Transverse colon (tissue), 4 donors: ENCODE measurements around the gene ABCG2. TPM values are rescaled to one million over a fixed set of nuclear protein-coding genes. Genes with fewer than 3 reads are reported as not detected.
A peak's percentile ranks its signal among the peaks of the same experiment; 100 is the strongest.
"Not testable (repeated sequence)": the region's sequence is repeated elsewhere in the genome, so short reads cannot be mapped to it uniquely, and the experiment has no call there.

ENCODE experiments used
- DNase-seq: peaks from one replicate; pipeline ENCODE4 v3.0.0-alpha.2; 2019
- H3K27ac ChIP-seq, 4 donors: fragments of 200-600 bp; sonication (generic); 2 replicates each; pipeline ENCODE4 v1.5.1; 2016 to 2018; ENCODE audit warnings: inconsistent platforms in 4 of 4
- H3K27me3 ChIP-seq: fragments of 200-600 bp; sonication (generic); 2 replicates; pipeline ENCODE4 v1.5.1; 2017; ENCODE audit warnings: inconsistent platforms
- H3K36me3 ChIP-seq, 4 donors: fragments of 200-600 bp; sonication (generic); 2 replicates each; pipeline ENCODE4 v1.5.1; 2017 to 2019; ENCODE audit warnings: inconsistent platforms in 4 of 4
- H3K4me1 ChIP-seq, 4 donors: fragments of 200-600 bp; sonication (generic); 2 replicates each; pipeline ENCODE4 v1.5.1; 2017 to 2020; ENCODE audit warnings: inconsistent platforms in 4 of 4
- H3K4me3 ChIP-seq, 4 donors: fragments of 200-600 bp; sonication (generic); 1 replicate in 1 of 4; 2 replicates in 3 of 4; pipeline versions ENCODE4 v1.5.1 to v1.6.1; 2017 to 2019; ENCODE audit warnings: inconsistent platforms in 4 of 4
- H3K9me3 ChIP-seq, 2 donors: fragments of 200-600 bp; sonication (generic); 2 replicates each; pipeline ENCODE4 v1.5.1; 2017 to 2019; ENCODE audit warnings: inconsistent platforms in 2 of 2
- CTCF ChIP-seq, 5 experiments: fragments of 200-600 bp in 3 of 5; fragments of 450-650 bp in 2 of 5; sonication (generic) in 3 of 5; IDR thresholded peaks; 1 replicate in 2 of 5; 2 replicates in 3 of 5; pipeline ENCODE4 v1.5.1; 2016 to 2017; ENCODE audit warnings: antibody characterized with exemption in 5 of 5, inconsistent platforms in 3 of 5, mild to moderate bottlenecking in 2 of 5, moderate library complexity in 1 of 5
- EP300 ChIP-seq: sonication (generic); formaldehyde crosslinking; IDR thresholded peaks from one replicate; pipeline ENCODE4 v1.6.1; 2017; ENCODE audit warnings: antibody characterized with exemption, low read depth
- POLR2A ChIP-seq: fragments of 450-650 bp; IDR thresholded peaks from one replicate; pipeline ENCODE4 v1.6.1; 2016; ENCODE audit warnings: antibody characterized with exemption, mild to moderate bottlenecking, moderate library complexity
- POLR2AphosphoS5 ChIP-seq, 3 donors: sonication (generic); formaldehyde crosslinking; IDR thresholded peaks; one replicate each; pipeline ENCODE4 v1.6.1; 2016; ENCODE audit warnings: antibody characterized with exemption in 3 of 3
- WGBS, 2 donors: methylation state at CpG; one replicate each; pipeline ENCODE4 v1.1.5; 2018; ENCODE audit warnings: low coverage in 1 of 2; 5-methylcytosine and 5-hydroxymethylcytosine counted together
- in situ Hi-C, 4 donors: fragments of 200-750 bp; cut with MboI; loops; one replicate each; pipeline versions ENCODE4 v1.15.0 to v1.15.1; 2017; ENCODE audit warnings: low sequenced_read_pairs in 3 of 4, low pct_ligation_motif_present in 1 of 4, low pct_unique_long_range_greater_than_20kb in 1 of 4
- intact Hi-C: fragments of 100-400 bp; cut with DNase I; formaldehyde crosslinking; loops from one replicate; pipeline ENCODE4 v1.15.1; 2023; ENCODE audit warnings: low total_unique reads
- total RNA-seq, 4 donors: library from RNA; depleted of rRNA; stranded (reverse); fragments of >200 nt; gene quantifications; one replicate each; pipeline ENCODE4 v1.1.0, GENCODE V29; 2016

The ABCG2 gene
- total RNA-seq, 4 donors from 2014 or later = 5.6 to 36.6 (median 21.4) TPM

DNA sequence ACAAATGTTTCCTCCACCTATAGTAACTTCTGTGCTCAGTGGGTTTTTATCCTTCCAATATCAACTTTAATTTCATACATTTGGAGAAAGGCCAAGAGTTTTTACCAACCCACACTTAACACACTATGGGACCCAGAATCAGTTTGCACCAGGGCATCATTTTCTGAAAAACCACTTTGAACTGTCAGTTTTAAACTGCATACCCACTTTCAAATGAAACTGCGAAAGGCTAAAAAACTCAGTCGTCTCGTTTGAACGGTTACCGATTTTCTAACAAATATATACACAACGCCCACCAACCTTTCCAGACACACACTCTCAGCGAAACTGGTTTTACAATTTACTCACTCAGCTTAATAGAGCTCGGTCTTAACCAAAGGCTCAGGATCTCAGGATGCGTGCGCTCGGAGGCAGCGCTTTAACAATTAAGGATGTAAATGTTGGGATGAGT is 376 bp downstream of the ABCG2 start:
- TF ChIP-seq POLR2A = no peak
- TF ChIP-seq CTCF (IDR thresholded peaks at IDR 0.05) = no peak
- no peak for TF ChIP-seq POLR2AphosphoS5 (IDR thresholded peaks at IDR 0.05)
- H3K4me3 ChIP-seq = peak overlapping the region in 3 of 4 donors; percentile 30 to 65 (median 51)
- H3K4me1 ChIP-seq = peaks cover 0 to 9% (median 4%) of the 10 kb centered on the region in 4 donors
- intact Hi-C loops = no loop called here
- no peak for DNase-seq
- WGBS, 2 donors = 9% methylated on average over 12 of the region's 12 CpGs
- peaks cover 20% of the 10 kb centered on the region for H3K27me3 ChIP-seq
- no peaks in the 10 kb centered on the region for H3K36me3 ChIP-seq
- in situ Hi-C loops = no loop called here
- peak overlapping the region in 1 of 4 donors; percentile 11 for H3K27ac ChIP-seq
- H3K9me3 ChIP-seq = no peaks in the 10 kb centered on the region

- H3K36me3 ChIP-seq, DNase-seq, H3K4me1 ChIP-seq, H3K9me3 ChIP-seq, intact Hi-C loops, H3K27me3 ChIP-seq, in situ Hi-C loops, H3K27ac ChIP-seq, H3K4me3 ChIP-seq: not testable (repeated sequence)
- 91 to 92% methylated on average over 7 to 8 of the region's 8 CpGs for WGBS, 2 donors
These were observed 6.1 kb downstream of the ABCG2 start for GRCh38 chr4:88152331-88152730.

GRCh38 chr4:88148560-88148959 is 9.9 kb downstream of the ABCG2 start:
- WGBS, 2 donors = 45 to 67% methylated on average over 2 of the region's 2 CpGs
- in situ Hi-C loops = no loop called here
- H3K4me1 ChIP-seq = peaks cover 0 to 7% (median 2%) of the 10 kb centered on the region in 4 donors
- no peaks in the 10 kb centered on the region for H3K9me3 ChIP-seq
- no peaks in the 10 kb centered on the region for H3K27me3 ChIP-seq
- intact Hi-C loops = no loop called here
- H3K4me3 ChIP-seq = no peak overlapping the region
- no peaks in the 10 kb centered on the region for H3K36me3 ChIP-seq
- no peak for DNase-seq
- TF ChIP-seq POLR2AphosphoS5 (IDR thresholded peaks at IDR 0.05) (no peak), EP300 (no peak), CTCF (IDR thresholded peaks at IDR 0.05) (no peak), POLR2A (no peak)
- no peak overlapping the region for H3K27ac ChIP-seq

GRCh38 chr4:88147799-88148217 is 10.6 kb downstream of the ABCG2 start:
- Histone ChIP-seq H3K27ac (no peak overlapping the region), H3K27me3 (no peaks in the 10 kb centered on the region), H3K36me3 (no peaks in the 10 kb centered on the region), H3K4me3 (no peak overlapping the region), H3K9me3 (no peaks in the 10 kb centered on the region), H3K4me1 (peaks cover 0 to 7% (median 2%) of the 10 kb centered on the region in 4 donors)
- no peak for DNase-seq
- in situ Hi-C loops (no loop called here), intact Hi-C loops (no loop called here)
- no peak for TF ChIP-seq CTCF (IDR thresholded peaks at IDR 0.05)
- TF ChIP-seq POLR2A = no peak
- no peak for TF ChIP-seq POLR2AphosphoS5 (IDR thresholded peaks at IDR 0.05)
- TF ChIP-seq EP300 = no peak
- WGBS, 2 donors = 51 to 61% methylated on average over 3 to 4 of the region's 4 CpGs

GRCh38 chr4:88146891-88147290 is 11.5 kb downstream of the ABCG2 start:
- in situ Hi-C loops = no loop called here
- intact Hi-C loops = no loop called here
- DNase-seq = no peak

More at GRCh38 chr4:88146891-88147290, 11.5 kb downstream of the ABCG2 start:
- Histone ChIP-seq H3K9me3 (no peaks in the 10 kb centered on the region), H3K4me1 (peaks cover 0 to 7% (median 2%) of the 10 kb centered on the region in 4 donors), H3K27me3 (no peaks in the 10 kb centered on the region), H3K36me3 (no peaks in the 10 kb centered on the region), H3K4me3 (no peak overlapping the region), H3K27ac (no peak overlapping the region)
- TF ChIP-seq EP300 = no peak
- TF ChIP-seq CTCF (IDR thresholded peaks at IDR 0.05) = no peak
- no peak for TF ChIP-seq POLR2AphosphoS5 (IDR thresholded peaks at IDR 0.05)
- no peak for TF ChIP-seq POLR2A
